DND-41 (cell line): ENCODE data around the gene OR51G2.

ENCODE experiments used
- EZH2 ChIP-seq: IDR thresholded peaks from 3 replicates; pipeline ENCODE4 v1.6.1; 2012; ENCODE audit warnings: borderline replicate concordance, low read depth, mild to moderate bottlenecking, moderate library complexity, low read length, inconsistent platforms; ENCODE audit not compliant: severe bottlenecking
- TF ChIP-seq, protein P1 (sequence below): IDR thresholded peaks from 2 replicates; pipeline ENCODE4 v1.5.1; 2012; ENCODE audit warnings: borderline replicate concordance, low read length, moderate library complexity, mild to moderate bottlenecking; ENCODE audit not compliant: poor library complexity, severe bottlenecking; ENCODE audit errors: extremely low read depth

DNA sequence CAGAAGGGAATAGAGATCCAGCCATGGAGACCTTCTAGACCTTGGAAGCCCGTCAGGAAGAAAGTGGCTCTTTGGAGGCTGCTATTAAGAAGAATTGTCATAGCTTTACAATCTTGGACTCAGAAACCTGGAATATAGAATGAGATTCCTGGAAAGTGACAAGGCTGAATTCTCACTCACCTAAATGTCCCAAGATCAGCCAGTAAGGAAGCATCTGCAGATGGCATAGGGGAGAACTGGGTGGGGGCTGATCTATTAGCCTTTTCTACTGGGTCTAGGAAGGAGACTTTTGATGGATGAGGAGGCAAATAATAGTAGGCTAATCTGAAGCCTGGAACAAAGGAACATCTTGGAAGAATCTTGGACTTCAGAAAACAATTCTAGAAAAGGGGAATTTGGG is 5.1 kb upstream of the OR51G2 start, which contains the start of gene OR51G1:
- TF ChIP-seq, protein P1, sequence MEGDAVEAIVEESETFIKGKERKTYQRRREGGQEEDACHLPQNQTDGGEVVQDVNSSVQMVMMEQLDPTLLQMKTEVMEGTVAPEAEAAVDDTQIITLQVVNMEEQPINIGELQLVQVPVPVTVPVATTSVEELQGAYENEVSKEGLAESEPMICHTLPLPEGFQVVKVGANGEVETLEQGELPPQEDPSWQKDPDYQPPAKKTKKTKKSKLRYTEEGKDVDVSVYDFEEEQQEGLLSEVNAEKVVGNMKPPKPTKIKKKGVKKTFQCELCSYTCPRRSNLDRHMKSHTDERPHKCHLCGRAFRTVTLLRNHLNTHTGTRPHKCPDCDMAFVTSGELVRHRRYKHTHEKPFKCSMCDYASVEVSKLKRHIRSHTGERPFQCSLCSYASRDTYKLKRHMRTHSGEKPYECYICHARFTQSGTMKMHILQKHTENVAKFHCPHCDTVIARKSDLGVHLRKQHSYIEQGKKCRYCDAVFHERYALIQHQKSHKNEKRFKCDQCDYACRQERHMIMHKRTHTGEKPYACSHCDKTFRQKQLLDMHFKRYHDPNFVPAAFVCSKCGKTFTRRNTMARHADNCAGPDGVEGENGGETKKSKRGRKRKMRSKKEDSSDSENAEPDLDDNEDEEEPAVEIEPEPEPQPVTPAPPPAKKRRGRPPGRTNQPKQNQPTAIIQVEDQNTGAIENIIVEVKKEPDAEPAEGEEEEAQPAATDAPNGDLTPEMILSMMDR = no peak
- TF ChIP-seq EZH2 = no peak
